HG03520 (cell line): ENCODE results near the gene ZNF583.

Experiments
- ATAC-seq: cut with Tn5 transposase; IDR thresholded peaks from one replicate; pipeline ENCODE4 v1.9.1; 2021; ENCODE audit warnings: mild to moderate bottlenecking, moderate library complexity; ENCODE audit not compliant: unreplicated experiment

The ZNF583 gene

GRCh38 chr19:56403764-56404704 lies at the start of gene ZNF583:
Gene ZNF583 (plus strand): TSS chr19:56404332. CDS start chr19:56407115, 2,783 bp downstream.
- ATAC-seq, result peak; percentile 77

- ATAC-seq, result no peak
Measured at GRCh38 chr19:56355517-56355916, 48.6 kb upstream of the ZNF583 start.

DNA sequence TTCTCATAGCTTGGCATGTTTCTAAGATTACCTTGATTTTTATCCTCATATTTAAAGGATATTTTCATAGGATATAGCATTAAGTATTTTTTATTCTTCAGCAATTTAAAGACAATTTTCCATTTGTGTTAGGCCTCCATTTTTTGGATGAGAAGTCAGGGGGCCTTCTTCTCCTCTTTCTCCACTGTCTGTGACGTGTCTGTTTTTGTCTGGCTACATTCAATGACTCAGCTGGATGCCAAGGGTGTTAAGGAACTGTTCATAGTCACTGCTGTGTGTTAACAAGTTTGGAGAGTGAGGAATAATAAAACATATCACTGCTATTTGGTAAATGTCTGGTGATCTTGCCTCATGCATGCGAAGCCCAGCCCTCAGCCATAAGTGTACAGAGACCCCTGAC lies 47.2 kb upstream of the ZNF583 start:
- ATAC-seq, result no peak

GRCh38 chr19:56360841-56361240 lies 43.3 kb upstream of the ZNF583 start:
- no peak for ATAC-seq

GRCh38 chr19:56367829-56368711 lies 36.1 kb upstream of the ZNF583 start:
- ATAC-seq, result no peak

GRCh38 chr19:56369886-56370676 lies 34.1 kb upstream of the ZNF583 start:
- no peak for ATAC-seq

DNA sequence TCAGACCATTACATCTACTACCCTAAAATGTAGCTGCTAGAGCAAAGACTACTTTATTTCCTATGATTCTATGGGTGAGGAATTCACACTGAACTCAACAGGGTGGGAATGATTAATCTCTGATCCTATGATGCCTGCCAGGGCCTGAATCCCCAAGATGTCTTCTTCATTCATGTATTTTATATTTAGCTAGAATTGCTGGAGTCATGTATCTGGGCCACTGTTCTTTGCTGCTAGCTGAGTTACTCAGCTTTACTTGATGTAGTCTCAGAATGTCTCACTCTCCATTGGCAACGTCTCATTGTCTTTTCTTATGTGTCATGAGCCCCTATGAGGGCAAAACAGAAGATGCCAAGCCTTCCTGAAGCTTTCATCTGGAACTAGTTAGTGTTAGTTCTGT lies 31.9 kb upstream of the ZNF583 start:
- no peak for ATAC-seq

GRCh38 chr19:56377105-56377924 lies 26.8 kb upstream of the ZNF583 start:
- no peak for ATAC-seq

- ATAC-seq, result no peak
Measured at GRCh38 chr19:56383826-56384605, 20.1 kb upstream of the ZNF583 start.

DNA sequence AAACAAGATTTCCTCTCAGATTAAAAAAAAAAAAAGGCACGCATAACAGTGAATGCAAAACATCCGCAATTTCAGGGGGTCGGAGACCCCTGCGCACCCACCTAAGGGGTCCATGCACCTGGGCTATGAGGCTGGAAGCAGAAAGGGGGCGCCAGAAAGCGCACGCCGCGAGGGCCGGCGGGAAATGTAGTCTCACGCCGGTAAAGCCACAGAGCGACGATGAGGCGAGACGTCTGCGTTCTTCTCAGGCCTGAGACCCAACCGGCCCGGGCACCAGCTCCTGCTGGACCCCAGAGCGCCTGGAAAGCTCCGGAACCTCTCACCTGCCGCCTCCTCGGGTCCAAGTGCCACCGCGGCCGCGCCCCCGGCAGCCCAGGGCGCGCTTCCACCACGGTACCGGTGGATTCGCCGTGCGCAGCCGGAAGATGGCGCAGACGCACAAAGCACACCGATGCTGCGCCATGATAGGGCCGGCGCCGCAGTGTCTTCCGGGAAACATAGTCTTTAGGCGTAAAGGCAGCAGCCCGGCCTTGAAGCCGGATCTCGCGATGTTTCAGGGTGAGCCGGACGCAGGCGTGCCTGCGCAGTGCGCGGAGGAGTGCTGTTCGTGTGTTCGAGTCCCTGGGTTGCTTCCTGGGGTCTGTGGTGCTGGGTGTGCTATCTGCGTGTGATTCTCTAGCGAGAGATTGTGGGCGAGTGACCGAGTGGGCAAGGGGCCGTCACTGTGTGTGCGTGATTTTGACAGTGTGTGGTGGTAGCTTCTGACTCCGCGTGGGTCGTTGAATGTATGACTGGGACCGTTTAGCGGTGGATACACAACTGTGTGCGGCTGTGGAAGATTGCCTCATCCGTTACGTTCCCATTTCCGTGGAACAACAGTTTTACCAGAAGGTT lies 10.8 kb upstream of the ZNF583 start, which contains the start of gene ZNF582:
ZNF582 (minus strand) TSS at position 416 of the 894 bp plus-strand sequence. CDS start 1,782 bp downstream, outside the sequence.
- ATAC-seq, result peak; percentile 87

DNA sequence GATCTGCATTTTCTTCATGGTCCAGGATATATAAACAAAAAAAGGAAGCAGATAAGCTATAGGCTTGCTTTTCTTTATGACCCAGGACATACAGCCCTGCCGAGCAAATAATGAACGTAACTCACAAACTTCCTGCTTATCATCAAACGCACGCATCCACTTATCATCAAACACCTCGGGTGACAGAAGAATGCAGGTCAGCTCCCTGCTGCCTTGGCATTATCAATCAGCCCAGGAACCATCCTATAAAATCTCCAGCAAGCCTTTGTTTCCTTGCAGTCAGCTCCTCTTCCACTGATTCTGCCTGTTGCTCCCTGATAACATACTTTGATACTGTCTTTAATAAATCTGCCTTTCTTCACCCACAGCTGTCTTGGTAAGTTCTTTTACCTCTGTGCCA lies 5.3 kb upstream of the ZNF583 start:
- no peak for ATAC-seq

- ATAC-seq, result no peak
Measured at GRCh38 chr19:56400485-56400884, 3.6 kb upstream of the ZNF583 start.

- ATAC-seq, result no peak
Measured at GRCh38 chr19:56403261-56403660, 871 bp upstream of the ZNF583 start.

DNA sequence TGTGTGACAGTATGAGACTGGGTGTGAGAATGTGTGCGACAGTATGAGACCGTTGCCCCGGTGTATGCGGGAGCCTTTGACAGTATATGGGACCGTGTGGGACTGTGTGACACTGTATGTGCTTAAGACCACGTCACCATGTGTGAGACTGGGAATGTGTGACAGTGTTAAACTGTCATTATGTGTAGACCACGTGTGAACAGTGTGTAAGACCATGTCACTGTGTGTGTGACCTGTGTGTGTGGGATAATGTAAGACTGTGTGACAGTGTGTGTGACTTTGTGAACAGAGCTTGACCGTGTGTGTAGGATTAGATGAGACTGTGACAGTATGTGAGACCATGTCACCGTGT lies 549 bp downstream of the ZNF583 start:
- peak; percentile 15 for ATAC-seq

DNA sequence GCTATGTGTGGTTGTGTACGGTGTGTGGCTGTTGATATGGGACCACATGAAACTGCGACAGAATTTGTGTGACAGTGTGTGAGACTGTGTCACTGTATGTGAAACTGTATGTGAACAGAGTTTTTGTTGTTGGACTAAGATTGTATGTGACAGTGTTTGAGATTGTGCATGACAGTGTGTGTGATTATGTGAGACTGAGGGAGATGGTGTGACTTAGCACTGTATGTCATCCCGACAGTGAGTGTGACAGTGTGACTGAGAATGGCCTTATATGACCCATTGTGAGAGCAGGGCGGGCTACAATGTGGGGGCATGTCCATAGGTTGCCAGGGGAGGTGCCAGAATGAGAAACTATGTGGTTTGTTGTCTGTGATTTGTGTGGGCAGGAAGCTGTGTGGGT lies 930 bp downstream of the ZNF583 start:
- ATAC-seq, result no peak

DNA sequence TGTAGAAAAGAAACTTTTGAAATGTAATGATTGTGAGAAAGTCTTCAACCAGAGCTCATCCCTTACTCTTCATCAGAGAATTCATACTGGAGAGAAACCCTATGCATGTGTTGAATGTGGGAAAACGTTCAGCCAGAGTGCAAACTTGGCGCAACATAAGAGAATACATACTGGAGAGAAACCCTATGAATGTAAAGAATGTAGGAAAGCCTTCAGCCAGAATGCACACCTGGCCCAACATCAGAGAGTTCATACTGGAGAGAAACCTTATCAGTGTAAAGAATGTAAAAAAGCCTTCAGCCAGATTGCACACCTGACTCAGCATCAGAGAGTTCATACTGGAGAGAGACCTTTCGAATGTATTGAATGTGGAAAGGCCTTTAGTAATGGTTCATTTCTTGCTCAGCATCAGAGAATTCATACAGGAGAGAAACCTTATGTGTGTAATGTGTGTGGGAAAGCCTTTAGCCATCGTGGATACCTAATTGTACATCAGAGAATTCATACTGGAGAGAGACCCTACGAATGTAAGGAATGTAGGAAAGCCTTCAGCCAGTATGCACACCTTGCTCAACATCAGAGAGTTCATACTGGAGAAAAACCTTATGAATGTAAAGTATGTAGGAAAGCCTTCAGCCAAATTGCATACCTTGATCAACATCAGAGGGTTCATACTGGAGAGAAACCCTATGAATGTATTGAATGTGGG lies 19.3 kb downstream of the ZNF583 start:
- ATAC-seq, result no peak

GRCh38 chr19:56423985-56424353 lies 19.8 kb downstream of the ZNF583 start:
- ATAC-seq, result no peak
